DMS 273 treated with DMSO at 0.1 percent for 48 hours (cell line): ENCODE results near the gene PPFIA1.

Experiments used
- DNase-seq: peaks from one replicate; lab custom pipeline; 2025; lab: John Stamatoyannopoulos, UW

The PPFIA1 gene

DNA sequence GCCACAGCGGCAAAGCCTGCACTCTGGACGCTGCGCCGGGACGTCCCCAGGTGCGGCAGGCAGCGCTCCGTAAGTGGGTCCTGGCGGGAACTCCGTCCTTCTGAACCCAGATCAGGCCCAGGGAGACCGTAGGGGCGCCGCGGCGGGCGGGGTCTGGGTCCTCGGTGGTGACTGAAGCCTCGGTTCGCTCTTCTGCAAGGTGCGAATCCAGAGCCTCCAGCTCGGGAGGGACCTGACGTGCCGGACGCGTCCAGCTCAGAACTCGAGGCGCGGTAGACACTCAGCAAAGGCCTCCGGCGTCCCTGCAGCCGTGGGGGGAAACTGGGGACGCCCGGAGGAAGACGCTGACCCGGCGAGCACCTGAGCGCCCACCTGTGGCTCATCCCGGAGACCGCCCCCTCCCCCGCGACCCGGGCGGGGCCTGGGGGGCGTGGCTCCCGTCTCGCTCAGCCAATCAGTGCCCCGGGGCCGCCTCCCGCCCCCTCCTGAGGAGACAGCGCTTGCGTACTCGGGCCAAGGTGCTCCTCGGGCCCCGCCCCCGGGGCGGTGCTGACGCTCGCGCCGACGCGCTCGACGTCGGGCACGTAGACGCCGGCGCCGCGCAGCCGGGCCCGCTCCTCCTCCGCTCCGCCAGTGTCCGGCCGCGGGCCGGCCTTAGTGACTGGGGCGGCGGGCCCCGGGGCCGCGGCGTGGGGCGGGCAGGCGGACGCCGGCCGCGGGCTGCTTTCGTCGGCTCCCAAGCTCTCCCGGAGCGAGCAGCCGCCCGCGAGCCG, at the start of gene PPFIA1:
Gene PPFIA1 (plus strand): TSS at position 587 of the 773 bp plus-strand sequence. CDS start 1,483 bp downstream, outside the sequence.
- peak; percentile 40 for DNase-seq

DNA sequence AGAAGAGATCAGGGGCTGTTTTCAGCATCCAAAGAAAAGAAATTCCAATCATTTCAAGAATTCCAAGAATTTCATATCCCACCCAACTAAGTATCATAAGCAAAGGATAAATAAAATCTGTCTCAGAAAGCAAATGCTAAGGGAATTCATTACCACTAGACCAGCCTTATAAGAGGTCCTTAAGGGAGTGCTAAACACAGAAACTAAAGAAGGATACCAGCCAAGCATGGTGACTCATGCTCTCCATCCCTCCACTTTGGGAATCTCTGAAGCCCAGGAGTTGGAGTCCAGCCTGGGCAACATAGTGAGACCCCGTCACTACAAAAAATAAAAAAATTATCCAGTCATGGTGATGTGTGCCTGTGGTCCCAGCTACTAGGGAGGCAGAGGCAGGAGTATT, 49.6 kb upstream of the PPFIA1 start:
- DNase-seq: no peak

DNA sequence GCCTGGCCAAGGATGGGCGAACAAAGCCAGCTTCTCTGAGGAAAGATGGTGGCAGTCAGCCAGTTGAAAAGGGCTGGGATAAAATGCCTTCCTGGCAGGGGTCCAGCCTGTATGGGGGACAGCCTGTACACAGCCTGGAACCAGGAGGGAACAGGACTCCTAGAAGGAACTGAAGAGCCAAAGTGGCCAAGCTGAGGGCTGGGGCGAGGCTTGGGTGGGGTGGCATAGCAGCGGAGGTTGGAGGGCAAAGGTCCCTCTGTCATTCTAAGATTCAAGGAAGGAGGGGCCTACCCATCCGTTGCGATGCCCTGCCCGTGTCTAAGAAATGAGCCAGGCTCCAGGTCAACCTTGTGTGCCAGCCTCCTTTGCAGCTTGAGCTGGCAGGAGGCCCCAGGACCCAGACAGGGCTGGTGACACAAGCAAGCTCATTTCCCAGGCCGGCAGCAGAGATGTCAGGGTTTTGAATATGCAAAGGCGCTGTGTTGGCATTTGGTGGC, 44.8 kb upstream of the PPFIA1 start:
- no peak for DNase-seq

DNA sequence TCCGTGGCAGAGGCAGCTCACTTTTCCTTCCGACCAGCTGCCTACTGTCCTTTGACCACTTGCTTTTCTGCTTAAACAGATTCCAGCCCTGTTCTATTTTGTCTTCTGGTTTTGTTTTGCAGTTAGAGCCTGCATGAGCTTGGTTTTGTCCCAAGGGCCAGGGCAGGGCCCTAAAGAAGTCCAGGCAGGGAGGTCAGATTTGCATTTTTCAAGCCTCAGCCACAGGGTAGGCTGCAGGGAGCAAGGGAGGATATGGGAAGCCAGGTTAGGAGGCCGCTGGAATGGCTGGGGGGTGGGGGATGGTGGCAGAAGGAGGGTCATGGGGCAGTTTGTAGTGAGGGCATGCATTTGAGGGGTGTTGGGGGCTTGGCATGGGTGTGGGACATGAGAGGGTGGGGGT, 44.3 kb upstream of the PPFIA1 start:
- no peak for DNase-seq

DNA sequence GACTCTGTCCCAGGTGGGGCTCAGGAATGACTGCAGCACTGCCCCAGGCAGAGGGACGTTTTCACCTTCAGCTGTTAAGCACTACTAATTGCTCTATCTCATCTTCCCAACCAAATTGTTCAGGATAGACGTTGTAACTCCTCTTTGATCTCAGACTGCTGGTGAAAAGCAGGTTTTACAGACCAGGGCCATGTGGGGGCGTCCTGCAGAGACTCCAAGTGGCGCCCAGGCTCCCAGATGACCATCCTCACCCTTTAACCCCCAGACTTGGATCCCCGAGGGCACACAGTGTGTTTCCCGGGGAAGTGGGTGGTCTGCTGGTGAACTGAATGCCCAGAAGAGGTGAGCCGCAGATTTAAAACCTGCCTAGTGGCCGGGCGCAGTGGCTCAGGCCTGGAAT, 43.5 kb upstream of the PPFIA1 start:
- no peak for DNase-seq

DNA sequence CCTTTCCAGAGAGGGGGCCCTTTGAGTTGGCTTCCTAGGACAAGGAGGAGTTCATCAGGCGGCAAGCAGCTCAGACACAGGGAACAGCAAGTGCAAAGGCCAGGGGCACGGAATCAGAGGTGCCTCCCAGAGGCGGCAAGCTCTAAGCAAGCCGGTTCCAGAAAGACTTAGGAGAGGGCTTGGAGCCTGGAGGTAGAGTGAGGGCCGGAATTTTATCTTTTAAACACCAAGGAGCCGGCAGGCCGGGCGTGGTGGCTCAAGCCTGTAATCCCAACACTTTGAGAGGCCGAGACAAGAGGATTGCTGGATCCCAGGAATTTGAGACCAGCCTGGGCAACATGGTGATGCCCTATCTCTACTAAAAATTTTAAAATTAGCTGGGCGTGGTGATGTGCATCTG, 40.8 kb upstream of the PPFIA1 start:
- no peak for DNase-seq

DNA sequence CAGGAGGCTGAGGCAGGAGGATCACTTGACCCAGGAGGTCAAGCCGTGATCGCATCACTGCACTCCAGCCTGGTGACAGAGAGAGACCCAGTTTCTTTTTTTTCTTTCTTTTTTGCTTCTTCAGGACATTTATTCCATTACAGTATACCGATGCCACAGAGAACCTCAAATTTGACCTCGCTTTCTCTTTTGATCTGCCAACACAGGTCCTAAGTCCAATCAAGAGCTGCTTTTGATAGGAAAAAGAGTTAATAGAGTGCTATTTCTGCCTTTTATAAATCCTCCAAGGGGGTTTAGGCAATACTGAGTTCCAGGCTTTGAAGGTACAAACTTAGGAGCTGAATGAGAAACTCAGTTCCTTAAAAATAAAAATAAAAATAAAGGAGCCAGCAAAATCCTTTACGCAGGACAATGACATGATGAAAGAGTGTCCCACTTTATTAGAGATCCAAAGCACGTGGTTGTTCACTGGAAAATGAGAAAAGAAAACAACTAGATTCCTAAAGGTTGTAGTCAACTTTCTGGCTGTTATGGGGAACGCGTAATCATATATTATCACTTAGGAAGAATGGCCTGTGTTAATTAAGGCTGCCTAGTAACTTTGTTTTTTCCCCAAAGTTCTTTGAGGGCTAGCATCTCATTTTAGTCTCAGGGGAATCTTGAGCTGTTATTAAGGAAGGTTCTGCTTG, 40.2 kb upstream of the PPFIA1 start:
- DNase-seq: no peak

DNA sequence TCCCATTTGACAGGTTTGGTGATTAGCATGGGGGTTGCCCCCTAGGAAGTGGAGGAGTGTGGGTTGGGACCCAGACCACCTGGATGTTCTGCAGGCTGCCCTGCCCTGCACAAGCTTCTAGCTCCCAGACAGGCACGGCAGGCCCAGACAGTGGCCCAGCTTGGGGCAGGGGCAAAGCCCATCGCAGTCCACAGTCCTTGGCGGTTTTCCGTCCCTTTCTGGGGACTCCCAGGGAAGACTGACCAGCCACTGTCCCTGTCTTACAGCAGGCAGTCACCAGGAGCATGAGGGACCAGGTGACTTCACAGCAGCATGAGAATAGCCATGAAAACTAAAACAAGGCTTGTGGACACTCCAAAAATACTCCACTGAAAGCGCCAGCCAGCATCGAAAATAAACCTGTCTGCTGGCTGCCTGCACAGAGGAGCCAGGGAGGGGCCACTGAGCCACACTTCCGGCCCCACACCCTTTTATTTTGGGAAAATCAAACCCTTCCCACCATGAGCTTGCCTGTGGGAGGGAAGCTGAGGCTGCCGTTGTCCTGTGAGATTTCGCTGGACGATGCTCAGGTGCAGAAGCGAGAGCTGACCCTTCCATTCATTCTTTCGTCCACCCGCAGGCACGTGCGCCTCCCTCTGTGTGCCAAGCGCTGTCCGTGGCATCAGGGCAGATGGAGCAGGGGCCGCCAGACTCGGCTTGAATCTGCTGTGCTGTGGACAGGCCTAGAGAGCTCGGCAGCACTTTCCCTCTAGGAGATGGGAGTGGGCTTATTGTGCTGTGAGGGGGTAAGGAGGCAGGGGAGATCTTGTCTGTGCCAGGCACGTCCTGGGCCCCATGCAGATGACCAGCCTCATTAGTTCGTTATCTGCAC, 39.4 kb upstream of the PPFIA1 start:
- no peak for DNase-seq

DNA sequence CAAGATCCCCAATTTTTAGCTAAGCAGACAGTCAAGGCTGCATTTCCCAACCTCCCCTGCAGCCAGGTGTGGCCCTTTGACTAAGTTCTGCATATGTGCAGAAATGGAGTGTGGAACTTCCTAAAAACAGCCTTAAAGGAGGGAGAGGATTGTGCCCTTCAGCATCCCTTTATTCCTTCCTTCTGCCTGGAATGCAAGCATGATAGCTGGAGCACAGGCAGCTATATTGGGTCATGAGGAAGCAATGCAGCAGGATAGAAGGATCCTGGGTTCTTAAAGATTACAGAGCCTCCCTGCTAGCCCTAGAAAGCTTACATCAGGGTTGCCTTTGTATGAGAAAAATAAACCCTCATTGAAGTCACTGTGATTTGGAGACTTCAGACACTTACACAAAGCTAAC, 37.5 kb upstream of the PPFIA1 start:
- DNase-seq: no peak

DNA sequence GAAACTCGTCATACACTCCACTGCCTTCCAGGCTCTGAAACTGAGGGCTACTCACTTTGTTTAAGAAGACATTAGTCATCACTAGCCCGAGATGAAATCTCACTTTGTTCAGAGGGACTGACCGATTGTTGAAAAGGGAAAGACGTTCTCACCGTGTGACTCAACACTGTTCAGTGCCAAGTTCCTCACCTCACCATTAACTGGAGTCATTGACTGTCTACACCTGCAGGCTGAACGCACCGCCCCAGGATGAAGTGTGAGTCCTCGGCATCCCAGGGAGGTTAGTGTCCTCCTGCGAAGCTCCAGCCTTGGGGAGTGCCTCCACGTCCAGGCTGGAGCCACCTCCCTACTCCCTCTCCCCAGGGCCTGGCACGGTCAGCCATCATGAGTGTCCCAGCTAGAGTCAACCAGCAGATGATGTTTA, 37.0 kb upstream of the PPFIA1 start:
- DNase-seq: no peak

DNA sequence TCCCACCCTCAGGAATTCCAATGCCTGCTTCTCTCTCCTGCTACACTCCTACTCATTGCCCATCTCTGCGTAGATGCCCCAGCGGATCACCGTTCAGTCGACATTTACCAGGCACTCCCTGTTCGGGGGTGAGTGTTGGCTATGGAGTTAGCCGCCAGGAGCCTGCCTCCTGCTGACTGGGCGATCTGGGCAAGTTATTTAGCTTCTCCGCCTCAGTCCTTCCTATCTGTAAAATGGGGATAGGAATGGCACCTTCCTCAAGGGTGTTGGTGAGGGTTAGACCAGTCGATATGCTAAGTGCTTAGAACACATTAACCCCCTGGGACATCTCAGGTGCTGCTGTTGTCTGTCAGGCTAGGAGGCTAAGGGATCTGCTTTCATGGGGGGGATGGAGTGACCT, 36.5 kb upstream of the PPFIA1 start:
- DNase-seq: no peak

DNA sequence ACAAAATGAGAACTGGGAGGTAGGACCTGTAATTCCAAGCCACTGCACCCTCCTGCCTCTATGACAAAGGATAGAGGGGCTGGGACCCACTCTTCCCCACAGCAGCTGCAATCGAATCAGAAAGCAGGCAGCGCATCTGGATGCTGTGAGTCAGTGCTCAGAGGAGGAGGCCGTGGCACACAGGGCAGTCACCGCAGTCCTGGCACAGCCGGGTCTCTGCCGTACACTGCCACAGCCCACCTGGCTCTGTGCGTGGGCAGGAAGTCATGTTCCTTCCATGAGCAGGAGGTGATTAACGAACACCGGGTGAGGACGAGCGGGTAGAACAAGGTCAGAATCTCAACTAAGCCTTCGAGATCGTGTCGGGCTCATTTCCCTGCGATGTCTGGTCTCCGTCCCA, 30.2 kb upstream of the PPFIA1 start:
- DNase-seq: no peak

DNA sequence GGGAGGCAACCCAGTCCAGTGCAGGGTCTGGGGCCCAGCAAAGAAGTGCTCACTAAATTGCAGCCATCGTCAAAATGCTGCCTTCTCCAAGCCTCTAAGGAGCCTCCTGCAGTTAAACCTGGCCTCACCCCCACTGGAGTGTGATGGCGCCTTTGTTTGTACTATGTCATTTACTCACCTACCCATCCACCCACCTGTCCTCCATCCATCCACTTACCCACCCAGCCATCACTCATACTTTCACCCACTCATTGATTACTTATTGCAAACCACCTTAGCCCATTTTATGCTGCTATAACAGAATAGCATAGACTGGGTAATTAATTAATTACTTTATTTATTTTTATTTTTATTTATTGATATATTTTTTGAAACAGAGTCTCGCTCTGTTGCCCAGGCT, 28.8 kb upstream of the PPFIA1 start:
- DNase-seq: no peak

DNA sequence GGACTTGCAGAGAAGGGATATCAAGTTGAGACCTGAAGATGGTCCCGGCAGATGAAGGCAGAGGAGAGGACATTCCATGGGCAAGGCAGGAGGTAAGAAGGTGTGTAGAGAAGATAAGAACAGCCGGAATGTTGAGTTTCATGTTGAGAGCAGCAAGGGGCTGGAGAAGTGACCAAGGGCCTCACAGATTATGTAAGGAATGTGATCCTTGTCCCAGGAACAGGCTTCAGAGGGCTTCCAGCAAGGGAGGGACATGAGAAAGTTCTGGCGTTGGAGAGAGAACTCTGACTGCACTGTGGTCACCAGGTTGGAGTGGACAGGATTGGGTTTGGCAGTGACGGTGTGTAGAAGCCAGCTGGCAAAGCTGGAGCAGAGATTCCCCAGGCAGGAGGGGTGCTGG, 27.6 kb upstream of the PPFIA1 start:
- no peak for DNase-seq

DNA sequence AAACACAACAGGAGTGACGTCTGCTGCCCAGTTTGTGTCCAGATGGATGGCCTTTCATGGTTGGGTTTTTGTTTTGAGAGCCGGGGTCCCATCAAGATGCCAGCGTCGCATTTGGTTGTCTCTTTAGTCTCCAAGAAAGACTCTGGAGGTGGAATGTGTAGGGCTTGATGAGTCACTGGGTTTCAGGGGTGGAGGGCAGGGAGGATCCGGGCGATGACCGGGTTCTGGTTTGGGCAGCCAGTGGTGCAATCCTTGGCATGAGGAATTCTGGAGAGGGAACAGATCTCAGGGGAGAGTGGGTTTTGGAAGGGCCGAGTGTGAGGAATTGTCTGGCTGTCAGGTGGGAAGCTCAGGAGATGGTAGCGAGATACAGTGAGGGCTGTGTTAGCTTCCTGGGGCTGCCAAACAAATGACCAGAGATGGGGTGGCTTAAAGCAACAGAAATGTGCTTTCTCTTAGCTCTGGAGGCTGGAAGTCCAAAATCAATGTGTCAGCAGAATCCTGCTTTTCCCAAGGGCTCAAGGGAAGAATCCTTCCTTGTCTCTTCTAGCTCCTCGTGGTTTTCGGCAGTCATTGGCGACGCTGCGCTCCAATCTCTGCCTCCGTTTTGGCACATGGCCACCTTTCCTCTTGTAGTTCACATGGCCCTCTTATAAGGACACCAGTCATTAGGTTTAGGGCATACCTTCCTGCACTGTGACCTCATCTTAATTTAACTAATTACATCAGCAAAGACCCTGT, 26.4 kb upstream of the PPFIA1 start:
- DNase-seq: no peak

DNA sequence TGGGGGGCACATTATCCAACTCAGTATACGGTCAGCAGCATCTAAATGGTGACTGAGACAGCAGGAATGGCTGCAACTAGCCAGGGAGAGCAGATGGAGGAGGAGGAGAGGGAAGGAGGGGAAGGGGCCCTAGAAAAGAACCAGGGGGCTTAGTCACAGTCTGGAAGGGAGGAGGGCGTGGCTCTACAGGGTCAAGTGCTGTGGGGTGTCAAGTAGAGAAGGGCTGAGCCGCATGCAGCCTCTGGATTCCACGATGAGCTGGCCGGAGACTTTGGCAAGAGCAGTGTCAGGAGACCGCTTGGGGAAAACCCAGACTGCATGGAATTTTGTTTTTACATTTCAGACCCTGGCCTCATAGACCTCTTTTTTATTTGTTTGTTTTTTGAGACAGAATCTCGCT, 25.8 kb upstream of the PPFIA1 start:
- DNase-seq: no peak

DNA sequence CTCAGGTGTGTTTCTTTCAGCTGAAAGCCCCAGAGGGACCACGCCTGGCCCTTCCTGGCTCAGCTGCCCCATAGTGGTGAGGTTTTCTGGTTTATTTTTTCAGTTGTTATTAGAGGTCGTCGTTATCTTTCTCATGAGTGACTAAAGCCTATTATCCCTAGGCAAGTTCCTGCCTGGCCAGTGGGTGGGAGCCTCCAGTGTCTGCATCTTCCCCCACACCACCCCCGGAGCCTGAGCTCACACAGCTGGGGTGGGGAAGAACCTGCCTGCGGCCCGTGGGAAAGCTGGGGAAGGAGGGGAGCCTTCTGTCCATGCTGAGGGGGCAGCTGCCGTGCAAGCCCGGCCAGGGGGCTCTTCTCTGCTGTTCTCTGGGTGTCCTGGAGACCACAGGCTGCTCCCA, 24.3 kb upstream of the PPFIA1 start:
- DNase-seq: no peak

DNA sequence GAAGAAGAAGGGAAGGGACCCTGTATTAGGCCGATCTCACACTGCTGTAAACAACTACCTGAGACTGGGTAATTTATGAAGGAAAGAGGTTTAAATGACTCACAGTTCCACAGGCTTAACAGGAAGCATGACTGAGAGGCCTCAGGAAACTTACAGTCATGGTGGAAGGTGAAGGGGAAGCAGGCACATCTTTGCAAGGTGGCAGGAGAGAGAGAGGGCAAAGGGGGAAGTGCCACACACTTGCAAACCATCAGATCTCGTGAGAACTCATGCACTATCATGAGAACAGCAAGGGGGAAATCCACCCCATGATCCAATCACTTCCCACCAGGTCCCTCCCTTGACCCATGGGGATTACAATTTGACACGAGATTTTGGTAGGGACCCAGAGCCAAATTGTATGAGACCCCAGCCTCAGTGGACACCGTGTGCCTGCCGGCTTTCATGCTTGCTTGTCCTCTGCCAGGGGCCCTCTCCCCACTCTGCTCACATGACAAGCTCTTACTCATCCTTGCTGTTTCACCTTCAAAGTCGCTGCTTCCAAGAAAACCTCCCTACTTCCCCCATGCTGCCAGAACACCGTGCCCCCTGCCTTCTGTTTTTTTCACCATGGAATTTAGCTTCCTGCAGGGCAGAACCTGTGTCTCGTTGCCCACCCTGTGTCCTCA, 23.3 kb upstream of the PPFIA1 start:
- DNase-seq: no peak

DNA sequence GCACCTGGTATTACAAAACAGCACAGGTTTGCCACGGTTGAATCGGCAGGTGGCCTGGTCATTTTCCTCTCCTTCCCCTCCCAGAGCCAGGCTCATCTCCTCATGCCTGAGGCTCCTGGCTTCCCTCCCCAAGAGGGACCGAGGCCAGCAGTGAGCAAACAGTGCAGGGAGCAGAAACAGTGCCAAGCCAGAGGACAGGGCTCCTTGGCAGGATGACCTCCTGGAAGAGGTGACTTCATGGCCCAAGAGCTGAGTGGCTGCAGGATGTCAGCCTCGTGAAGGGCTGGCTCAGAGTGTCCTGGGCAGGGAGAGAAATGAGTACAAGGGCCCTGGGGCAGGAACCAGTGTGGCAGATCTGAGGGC, 22.8 kb upstream of the PPFIA1 start:
- DNase-seq: no peak

DNA sequence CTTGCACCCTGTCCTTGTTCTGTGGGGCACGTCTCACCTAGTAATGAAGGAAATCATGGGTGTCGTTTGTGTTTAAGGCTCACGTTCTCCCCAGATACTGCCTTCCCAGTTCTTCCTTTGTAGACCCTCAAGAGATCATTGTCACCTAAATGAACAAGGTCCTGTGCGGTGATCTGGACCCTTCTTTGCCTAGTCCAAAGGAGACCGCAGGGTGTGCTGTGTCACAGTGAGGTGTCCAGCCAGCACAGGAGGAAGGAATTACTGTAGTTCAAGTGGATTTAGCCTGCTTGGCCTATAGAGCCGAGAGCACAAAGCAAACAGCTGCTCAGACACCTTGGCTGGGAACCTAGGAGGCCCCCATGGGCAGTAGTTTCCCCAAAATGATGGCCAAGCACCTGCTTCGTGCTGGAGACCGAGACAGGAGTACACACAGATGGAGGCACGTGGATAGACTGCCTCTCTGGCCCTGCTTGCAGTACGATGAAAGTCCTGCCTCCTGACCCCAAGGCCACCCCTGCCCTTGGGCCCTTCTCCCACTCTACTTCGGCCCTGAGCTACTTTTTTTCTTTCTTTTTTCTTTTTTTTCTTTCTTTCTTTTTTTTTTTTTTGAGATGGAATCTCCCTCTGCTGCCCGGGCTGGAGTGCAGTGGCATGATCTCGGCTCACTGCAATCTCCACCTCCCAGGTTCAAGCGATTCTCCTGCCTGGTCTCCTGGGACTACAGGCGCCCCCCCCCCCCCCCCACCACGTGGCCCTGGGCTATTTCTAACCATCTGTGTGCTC, 19.4 kb upstream of the PPFIA1 start:
- no peak for DNase-seq
